NCI-H345 treated with DMSO at 0.1 percent for 48 hours (cell line): Measurements from ENCODE around the gene PKD1.

Experiments
- DNase-seq: peaks from one replicate; lab custom pipeline; 2025; ENCODE audit not compliant: unreplicated experiment; lab: John Stamatoyannopoulos, UW

PKD1 gene

GRCh38 chr16:2135770-2136490 is at the start of gene PKD1:
PKD1 (minus strand) TSS chr16:2135898; CDS start chr16:2135689, 209 bp downstream.
- DNase-seq, result peak; percentile 71

GRCh38 chr16:2184962-2185361 is 49.3 kb upstream of the PKD1 start:
- no peak for DNase-seq

GRCh38 chr16:2184346-2184745 is 48.6 kb upstream of the PKD1 start:
- no peak for DNase-seq

- no peak for DNase-seq
Observed at GRCh38 chr16:2183671-2184070, 48.0 kb upstream of the PKD1 start.

GRCh38 chr16:2181952-2182351 is 46.3 kb upstream of the PKD1 start:
- DNase-seq, result no peak

- DNase-seq, result no peak
Observed at GRCh38 chr16:2180962-2181923, 45.5 kb upstream of the PKD1 start.

GRCh38 chr16:2180461-2180860 is 44.8 kb upstream of the PKD1 start:
- no peak for DNase-seq

GRCh38 chr16:2179576-2179975 is 43.9 kb upstream of the PKD1 start:
- DNase-seq, result no peak

- no peak for DNase-seq
Observed at GRCh38 chr16:2179107-2179501, 43.4 kb upstream of the PKD1 start.

GRCh38 chr16:2178321-2179106 is 42.8 kb upstream of the PKD1 start:
- no peak for DNase-seq

- DNase-seq, result no peak
Observed at GRCh38 chr16:2177561-2177960, 41.9 kb upstream of the PKD1 start.

GRCh38 chr16:2177101-2177500 is 41.4 kb upstream of the PKD1 start:
- DNase-seq, result no peak

- DNase-seq, result no peak
Observed at GRCh38 chr16:2176047-2176446, 40.3 kb upstream of the PKD1 start.

GRCh38 chr16:2175454-2175853 is 39.8 kb upstream of the PKD1 start:
- DNase-seq, result no peak

- DNase-seq, result no peak
Observed at GRCh38 chr16:2174396-2175131, 38.9 kb upstream of the PKD1 start.

- no peak for DNase-seq
Observed at GRCh38 chr16:2173916-2174315, 38.2 kb upstream of the PKD1 start.

- DNase-seq, result no peak
Observed at GRCh38 chr16:2173366-2173765, 37.7 kb upstream of the PKD1 start.

- DNase-seq, result no peak
Observed at GRCh38 chr16:2172688-2173335, 37.1 kb upstream of the PKD1 start.

GRCh38 chr16:2171601-2172178 is 36.0 kb upstream of the PKD1 start:
- DNase-seq, result no peak
